Mammary epithelial cell (primary cell): ENCODE data around the gene RMND1.

Experiments used
- EZH2 ChIP-seq: IDR thresholded peaks from 2 replicates; pipeline ENCODE4 v1.6.1; 2012; ENCODE audit warnings: low read length, inconsistent platforms, borderline replicate concordance
- TF ChIP-seq, protein P1 (sequence below), 2 donors: IDR thresholded peaks in 1 of 2; conservative IDR thresholded peaks in 1 of 2; 2 replicates each; pipeline ENCODE4 v1.5.1; 2011 to 2012; ENCODE audit warnings: inconsistent platforms in 2 of 2, low read length in 2 of 2, mild to moderate bottlenecking in 2 of 2, control low read depth in 1 of 2, low read depth in 1 of 2; ENCODE audit not compliant: insufficient read depth in 1 of 2; ENCODE audit errors: extremely low read depth in 1 of 2

DNA sequence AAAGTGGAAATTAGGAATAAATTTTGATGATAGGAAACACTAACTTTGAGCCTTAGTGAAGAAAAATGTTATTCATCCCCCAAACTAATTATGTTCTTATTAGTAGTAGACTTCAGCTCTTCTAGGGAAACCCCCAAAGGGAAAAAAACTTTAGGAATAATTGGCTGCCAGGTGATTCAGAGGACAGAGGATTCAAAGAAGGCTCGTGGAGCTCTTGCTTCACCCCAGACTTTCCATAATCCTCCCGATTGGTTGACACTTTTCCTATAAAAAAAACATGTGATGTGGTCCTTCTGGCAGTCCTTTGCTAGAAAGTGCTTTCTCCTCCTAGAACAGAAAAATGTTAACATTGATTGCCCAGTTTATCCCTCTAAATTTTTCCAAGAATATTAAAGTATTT lies 36.3 kb upstream of the RMND1 start:
- TF ChIP-seq, protein P1, sequence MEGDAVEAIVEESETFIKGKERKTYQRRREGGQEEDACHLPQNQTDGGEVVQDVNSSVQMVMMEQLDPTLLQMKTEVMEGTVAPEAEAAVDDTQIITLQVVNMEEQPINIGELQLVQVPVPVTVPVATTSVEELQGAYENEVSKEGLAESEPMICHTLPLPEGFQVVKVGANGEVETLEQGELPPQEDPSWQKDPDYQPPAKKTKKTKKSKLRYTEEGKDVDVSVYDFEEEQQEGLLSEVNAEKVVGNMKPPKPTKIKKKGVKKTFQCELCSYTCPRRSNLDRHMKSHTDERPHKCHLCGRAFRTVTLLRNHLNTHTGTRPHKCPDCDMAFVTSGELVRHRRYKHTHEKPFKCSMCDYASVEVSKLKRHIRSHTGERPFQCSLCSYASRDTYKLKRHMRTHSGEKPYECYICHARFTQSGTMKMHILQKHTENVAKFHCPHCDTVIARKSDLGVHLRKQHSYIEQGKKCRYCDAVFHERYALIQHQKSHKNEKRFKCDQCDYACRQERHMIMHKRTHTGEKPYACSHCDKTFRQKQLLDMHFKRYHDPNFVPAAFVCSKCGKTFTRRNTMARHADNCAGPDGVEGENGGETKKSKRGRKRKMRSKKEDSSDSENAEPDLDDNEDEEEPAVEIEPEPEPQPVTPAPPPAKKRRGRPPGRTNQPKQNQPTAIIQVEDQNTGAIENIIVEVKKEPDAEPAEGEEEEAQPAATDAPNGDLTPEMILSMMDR (conservative IDR thresholded peaks at IDR 0.05 in 1 of 2, IDR thresholded peaks at IDR 0.05 in 1 of 2; ENCODE audit: extremely low read depth in 1 of 2, insufficient read depth in 1 of 2, low read depth in 1 of 2, low read length in 2 of 2): no peak
- TF ChIP-seq EZH2: no peak
